Activated T-helper 1 cell treated with anti-CD3 and anti-CD28 coated beads, Interleukin-12 subunit alpha, Interleukin-12 subunit beta, Interleukin-2, Interleukin-4 antibody, amounts not matched to agents 30 ng/mL and 10 ng/mL and 1 ng/mL, durations not matched to agents 14 hours and 24 hours and 36 hours (primary cell): ENCODE data around the gene AGL. TPM values are rescaled to one million over a fixed set of nuclear protein-coding genes. Genes with fewer than 3 reads are reported as not detected.

Experiments used
- total RNA-seq: library from RNA; stranded (reverse); gene quantifications from 2 replicates; pipeline ENCODE4 v1.2.3, GENCODE V29; 2022

AGL gene
- total RNA-seq, 1 donor from 2014 or later = 10.7 TPM

Other genes with a start within 250 kb of the AGL start
- gene PALMD, start 204.2 kb upstream of the AGL start, total RNA-seq = not detected in 2 replicates
- 0.07 and 0.62 TPM in 2 replicates for gene FRRS1, start 83.7 kb upstream of the AGL start, total RNA-seq
- 16.0 and 16.3 TPM in 2 replicates for gene SLC35A3, start 119.6 kb downstream of the AGL start, total RNA-seq